ENCODE measurements around the gene PIGK. TPM values are rescaled to one million over a fixed set of nuclear protein-coding genes. Genes with fewer than 3 reads are reported as not detected.

The PIGK gene
- total RNA-seq, 4 donors from 2014 or later: 7.8 to 15.9 (median 12.8) TPM

- H3K27me3 ChIP-seq: no peaks in the 10 kb centered on the region
- intact Hi-C loops (cut with DNase I): no loop called here
- H3K36me3 ChIP-seq: no peaks in the 10 kb centered on the region
- DNase-seq: no peak
- H3K4me1 ChIP-seq: no peaks in the 10 kb centered on the region
- no peaks in the 10 kb centered on the region for H3K9me3 ChIP-seq
- 69 to 74% methylated on average over 4 of the region's 4 CpGs for WGBS, 2 donors
- TF ChIP-seq POLR2A (IDR thresholded peaks at IDR 0.05): no peak
- no peak for TF ChIP-seq CTCF (IDR thresholded peaks at IDR 0.05)
- H3K27ac ChIP-seq: no peak overlapping the region
- no peak overlapping the region for H3K4me3 ChIP-seq
These were observed 137.4 kb downstream of the PIGK start for GRCh38 chr1:77081834-77082233.

DNA sequence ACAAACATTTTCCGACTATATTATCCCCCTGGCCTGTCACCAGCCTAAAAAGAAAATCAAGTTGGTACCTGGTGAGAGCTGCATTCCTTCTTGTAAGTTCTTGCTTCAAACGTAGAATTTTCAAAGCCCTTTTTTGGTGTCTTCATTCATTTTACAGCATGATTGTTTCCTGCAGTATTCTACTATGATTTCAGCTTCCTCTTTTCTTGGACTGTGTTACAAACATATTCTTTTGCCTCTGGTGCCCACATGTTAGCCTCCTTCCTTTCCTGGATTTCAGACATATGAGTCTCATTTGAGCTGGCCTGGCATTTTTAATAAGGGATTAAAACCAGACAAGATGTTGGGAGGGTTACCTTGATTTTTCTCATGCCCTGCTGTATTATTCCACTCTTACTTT lies 142.5 kb downstream of the PIGK start:
- intact Hi-C loops (cut with DNase I): no loop called here
- no peaks in the 10 kb centered on the region for H3K9me3 ChIP-seq
- no peak overlapping the region for H3K27ac ChIP-seq
- no peak for DNase-seq
- H3K4me3 ChIP-seq: no peak overlapping the region
- H3K27me3 ChIP-seq: no peaks in the 10 kb centered on the region
- TF ChIP-seq CTCF (IDR thresholded peaks at IDR 0.05): no peak
- no peak for TF ChIP-seq POLR2A (IDR thresholded peaks at IDR 0.05)
- no peaks in the 10 kb centered on the region for H3K4me1 ChIP-seq
- WGBS, 2 donors: 27 to 37% methylated on average over 2 of the region's 2 CpGs
- no peaks in the 10 kb centered on the region for H3K36me3 ChIP-seq

- Histone ChIP-seq H3K36me3 (no peaks in the 10 kb centered on the region), H3K4me3 (no peak overlapping the region), H3K9me3 (no peaks in the 10 kb centered on the region), H3K4me1 (peaks cover 0 to 10% (median 0%) of the 10 kb centered on the region in 3 donors), H3K27ac (no peak overlapping the region), H3K27me3 (no peaks in the 10 kb centered on the region)
- intact Hi-C loops (cut with DNase I): no loop called here
- 30 to 55% methylated on average over 2 of the region's 2 CpGs for WGBS, 2 donors
- no peak for TF ChIP-seq CTCF (IDR thresholded peaks at IDR 0.05)
- no peak for TF ChIP-seq POLR2A (IDR thresholded peaks at IDR 0.05)
- no peak for DNase-seq
These were observed 151.2 kb downstream of the PIGK start for GRCh38 chr1:77068013-77068412.

- DNase-seq: no peak
These were observed 153.4 kb downstream of the PIGK start for GRCh38 chr1:77065693-77066342.

GRCh38 chr1:77064246-77064645 lies 155.0 kb downstream of the PIGK start:
- Histone ChIP-seq H3K27me3 (no peaks in the 10 kb centered on the region), H3K9me3 (no peaks in the 10 kb centered on the region), H3K4me3 (no peak overlapping the region), H3K27ac (no peak overlapping the region), H3K36me3 (no peaks in the 10 kb centered on the region), H3K4me1 (peaks cover 0 to 10% (median 0%) of the 10 kb centered on the region in 3 donors)
- intact Hi-C loops (cut with DNase I): no loop called here
- TF ChIP-seq POLR2A (IDR thresholded peaks at IDR 0.05) (no peak), CTCF (IDR thresholded peaks at IDR 0.05) (no peak)
- 17 to 62% methylated on average over 2 of the region's 2 CpGs for WGBS, 2 donors
- DNase-seq: no peak

More at GRCh38 chr1:77065693-77066342, 153.4 kb downstream of the PIGK start:
- no peaks in the 10 kb centered on the region for H3K9me3 ChIP-seq
- peaks cover 0 to 10% (median 0%) of the 10 kb centered on the region in 3 donors for H3K4me1 ChIP-seq
- TF ChIP-seq POLR2A (IDR thresholded peaks at IDR 0.05): no peak
- TF ChIP-seq CTCF (IDR thresholded peaks at IDR 0.05): no peak
- no peak overlapping the region for H3K4me3 ChIP-seq
- intact Hi-C loops (cut with DNase I): no loop called here
- H3K36me3 ChIP-seq: no peaks in the 10 kb centered on the region
- no peak overlapping the region for H3K27ac ChIP-seq
- H3K27me3 ChIP-seq: no peaks in the 10 kb centered on the region
- 48 to 60% methylated on average over 7 of the region's 7 CpGs for WGBS, 2 donors
